HepG2 (cell line): ENCODE results near the gene ECSIT. TPM values are rescaled to one million over a fixed set of nuclear protein-coding genes. Genes with fewer than 3 reads are reported as not detected.
A peak's percentile ranks its signal among the peaks of the same experiment; 100 is the strongest.

Experiments
- EP300 ChIP-seq, 3 experiments: sonication (generic) in 1 of 3; formaldehyde crosslinking in 1 of 3; IDR thresholded peaks; 2 replicates each; pipeline versions ENCODE4 v1.5.1 to v1.6.1; 2011 to 2020; ENCODE audit warnings: low read depth in 2 of 3, low read length in 2 of 3, borderline replicate concordance in 1 of 3, improper control_type of control experiment in 1 of 3, mild to moderate bottlenecking in 1 of 3, missing genetic modification reagents in 1 of 3, moderate library complexity in 1 of 3
- JARID2 ChIP-seq: sonication (generic); formaldehyde crosslinking; IDR thresholded peaks from 2 replicates; pipeline ENCODE4 v1.8.1; 2023; ENCODE audit warnings: missing genetic modification reagents, inconsistent platforms; ENCODE audit not compliant: insufficient replicate concordance
- MAZ ChIP-seq, 2 experiments: sonication (generic) in 1 of 2; formaldehyde crosslinking in 1 of 2; IDR thresholded peaks; 2 replicates each; pipeline versions ENCODE4 v1.5.0 to v1.6.1; 2012 to 2020; ENCODE audit warnings: low read depth in 2 of 2, mild to moderate bottlenecking in 2 of 2, borderline replicate concordance in 1 of 2, improper control_type of control experiment in 1 of 2, low read length in 1 of 2, missing genetic modification reagents in 1 of 2, moderate library complexity in 1 of 2
- NFE2L1 ChIP-seq: sonication (generic); formaldehyde crosslinking; IDR thresholded peaks from 2 replicates; pipeline ENCODE4 v1.4.0; 2020; ENCODE audit warnings: missing genetic modification reagents, mild to moderate bottlenecking, borderline replicate concordance
- PHF8 ChIP-seq: sonication (generic); formaldehyde crosslinking; IDR thresholded peaks from 2 replicates; pipeline ENCODE4 v1.5.0; 2020; ENCODE audit warnings: missing genetic modification reagents
- PTBP1 ChIP-seq: fragments of 200-400 bp; formaldehyde crosslinking; IDR thresholded peaks from 2 replicates; pipeline ENCODE4 v1.6.1; 2018; ENCODE audit warnings: low read length, low read depth; ENCODE audit not compliant: poor library complexity, severe bottlenecking
- TCF7 ChIP-seq: sonication (generic); IDR thresholded peaks from 2 replicates; pipeline ENCODE4 v1.6.1; 2016; ENCODE audit warnings: antibody characterized with exemption, low read depth
- XRCC5 ChIP-seq: fragments of 200-400 bp; formaldehyde crosslinking; optimal IDR thresholded peaks from 2 replicates; pipeline ENCODE3; 2017; ENCODE audit warnings: mild to moderate bottlenecking, low read length
- ZFP36 ChIP-seq: fragments of 150-350 bp; IDR thresholded peaks from 2 replicates; pipeline ENCODE4 v1.6.1; 2018; ENCODE audit warnings: borderline replicate concordance, low read length, low read depth; ENCODE audit not compliant: partially characterized antibody
- ZFP41 ChIP-seq: sonication (generic); formaldehyde crosslinking; IDR thresholded peaks from 2 replicates; pipeline ENCODE4 v1.4.0; 2020; ENCODE audit warnings: mild to moderate bottlenecking, missing genetic modification reagents, borderline replicate concordance
- ZNF180 ChIP-seq: sonication (generic); formaldehyde crosslinking; IDR thresholded peaks from 2 replicates; pipeline ENCODE4 v1.4.0; 2020; ENCODE audit warnings: low read depth, missing genetic modification reagents, borderline replicate concordance
- ZNF766 ChIP-seq: sonication (generic); formaldehyde crosslinking; IDR thresholded peaks from 2 replicates; pipeline ENCODE4 v1.5.0; 2020; ENCODE audit warnings: missing genetic modification reagents, borderline replicate concordance
- polyA plus RNA-seq, 8 experiments: library from polyadenylated mRNA; depleted of rRNA in 3 of 8; stranded (reverse) in 7 of 8; unstranded in 1 of 8; fragments of >200 nt; fragmentation: Illumina TruSeq in 4 of 8; extraction: Trizol in 4 of 8; gene quantifications; 2 replicates each; pipeline versions ENCODE4 v1.2.1 to v1.2.3, GENCODE V29; 2011 to 2016; ENCODE audit warnings: low read depth in 4 of 8, missing spikeins in 1 of 8, mixed read lengths in 1 of 8; ENCODE audit not compliant: insufficient read depth in 1 of 8
- total RNA-seq, 5 experiments: library from RNA; depleted of rRNA; stranded (reverse); fragments of >200 nt; fragmentation: Illumina TruSeq; extraction: Trizol; gene quantifications; 2 replicates each; pipeline ENCODE4 v1.2.3, GENCODE V29; 2016; ENCODE audit warnings: low read depth in 1 of 5
- TF ChIP-seq, protein P1 (sequence below): sonication (generic); formaldehyde crosslinking; IDR thresholded peaks from 2 replicates; pipeline ENCODE4 v1.4.0; 2020; ENCODE audit warnings: missing genetic modification reagents
- TF ChIP-seq, protein P2 (sequence below): sonication (generic); formaldehyde crosslinking; IDR thresholded peaks from 2 replicates; pipeline ENCODE4 v1.4.0; 2020; ENCODE audit warnings: mild to moderate bottlenecking, low read depth, missing genetic modification reagents
- TF ChIP-seq, protein P3 (sequence below): sonication (generic); formaldehyde crosslinking; IDR thresholded peaks from 2 replicates; pipeline ENCODE4 v1.4.0; 2020; ENCODE audit warnings: missing genetic modification reagents
- TF ChIP-seq, protein P4 (sequence below): IDR thresholded peaks from 2 replicates; pipeline ENCODE4 v1.6.1; 2018; ENCODE audit warnings: missing genetic modification reagents

The ECSIT gene
- total and polyA plus RNA-seq, 2 of the 13 experiments (the other 11 are each of a cell fraction or from before 2014, with no cell fraction given), result 36.4 to 62.3 TPM

DNA sequence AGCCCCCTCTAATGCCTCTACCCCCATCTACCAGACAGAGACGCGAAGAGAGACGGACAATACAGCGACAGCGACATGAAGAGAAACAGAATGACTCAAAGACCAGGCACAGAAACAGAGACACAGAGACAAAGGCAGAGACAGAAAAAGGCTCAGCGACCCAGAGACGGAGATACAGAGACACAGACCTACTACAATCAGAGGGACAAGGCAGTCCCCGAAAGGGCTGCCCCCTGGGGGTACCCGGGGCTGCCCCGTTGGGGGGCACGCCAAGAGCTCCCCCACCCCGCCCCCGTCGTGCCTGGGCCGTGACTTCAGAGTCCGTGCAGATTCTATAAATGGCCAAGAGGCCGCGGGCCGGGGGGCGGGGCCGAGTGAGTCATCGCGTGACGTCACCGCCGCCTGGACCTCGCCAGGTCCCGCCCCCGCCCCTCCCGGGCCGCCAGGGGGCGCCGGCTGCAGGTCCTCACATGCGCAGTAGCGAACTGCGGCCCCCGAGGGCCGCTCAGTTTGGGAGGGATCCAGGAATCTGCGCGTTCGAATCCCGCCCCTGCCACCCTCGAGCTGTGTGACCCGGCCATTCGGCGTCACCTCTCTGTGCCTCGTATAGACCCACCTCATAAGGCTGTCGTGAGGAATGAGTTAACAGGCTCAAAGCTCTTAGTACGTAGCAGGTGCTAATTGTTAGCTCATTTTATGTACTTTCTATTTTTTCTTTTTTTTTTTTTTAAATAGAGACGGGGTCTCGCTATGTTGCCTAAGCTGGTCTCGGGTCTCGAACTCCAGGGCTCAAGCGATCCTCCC is 7.1 kb upstream of the ECSIT start (continued):
- TF ChIP-seq ZFP36 (peak; percentile 38), ZNF766 (CRISPR knock-in tag) (peak; percentile 58; the same call in 1 of the 2 replicates), TCF7 (no peak), JARID2 (CRISPR knock-in tag) (no peak), ZFP41 (CRISPR knock-in tag) (no peak), XRCC5 (peak; percentile 93), MAZ (IDR thresholded peaks at IDR 0.05; ENCODE audit: borderline replicate concordance, low read depth, low read length) (peak; percentile 87; the same call in 1 of the 2 replicates), MAZ (CRISPR knock-in tag; IDR thresholded peaks at IDR 0.05; ENCODE audit: low read depth) (peak; percentile 80), EP300 (IDR thresholded peaks at IDR 0.05; ENCODE audit: low read depth in 2 of 2, low read length in 2 of 2) (0 out of 4 replicates have a peak, but pooled peaks of 1 of the 2 experiments have one; percentile 24), EP300 (CRISPR knock-in tag; IDR thresholded peaks at IDR 0.05; ENCODE audit: borderline replicate concordance) (no peak), NFE2L1 (CRISPR knock-in tag) (no peak), ZNF180 (no peak), PTBP1 (no peak), PHF8 (0 out of 2 replicates have a peak, but pooled peaks have one; percentile 12)
- TF ChIP-seq, protein P1, sequence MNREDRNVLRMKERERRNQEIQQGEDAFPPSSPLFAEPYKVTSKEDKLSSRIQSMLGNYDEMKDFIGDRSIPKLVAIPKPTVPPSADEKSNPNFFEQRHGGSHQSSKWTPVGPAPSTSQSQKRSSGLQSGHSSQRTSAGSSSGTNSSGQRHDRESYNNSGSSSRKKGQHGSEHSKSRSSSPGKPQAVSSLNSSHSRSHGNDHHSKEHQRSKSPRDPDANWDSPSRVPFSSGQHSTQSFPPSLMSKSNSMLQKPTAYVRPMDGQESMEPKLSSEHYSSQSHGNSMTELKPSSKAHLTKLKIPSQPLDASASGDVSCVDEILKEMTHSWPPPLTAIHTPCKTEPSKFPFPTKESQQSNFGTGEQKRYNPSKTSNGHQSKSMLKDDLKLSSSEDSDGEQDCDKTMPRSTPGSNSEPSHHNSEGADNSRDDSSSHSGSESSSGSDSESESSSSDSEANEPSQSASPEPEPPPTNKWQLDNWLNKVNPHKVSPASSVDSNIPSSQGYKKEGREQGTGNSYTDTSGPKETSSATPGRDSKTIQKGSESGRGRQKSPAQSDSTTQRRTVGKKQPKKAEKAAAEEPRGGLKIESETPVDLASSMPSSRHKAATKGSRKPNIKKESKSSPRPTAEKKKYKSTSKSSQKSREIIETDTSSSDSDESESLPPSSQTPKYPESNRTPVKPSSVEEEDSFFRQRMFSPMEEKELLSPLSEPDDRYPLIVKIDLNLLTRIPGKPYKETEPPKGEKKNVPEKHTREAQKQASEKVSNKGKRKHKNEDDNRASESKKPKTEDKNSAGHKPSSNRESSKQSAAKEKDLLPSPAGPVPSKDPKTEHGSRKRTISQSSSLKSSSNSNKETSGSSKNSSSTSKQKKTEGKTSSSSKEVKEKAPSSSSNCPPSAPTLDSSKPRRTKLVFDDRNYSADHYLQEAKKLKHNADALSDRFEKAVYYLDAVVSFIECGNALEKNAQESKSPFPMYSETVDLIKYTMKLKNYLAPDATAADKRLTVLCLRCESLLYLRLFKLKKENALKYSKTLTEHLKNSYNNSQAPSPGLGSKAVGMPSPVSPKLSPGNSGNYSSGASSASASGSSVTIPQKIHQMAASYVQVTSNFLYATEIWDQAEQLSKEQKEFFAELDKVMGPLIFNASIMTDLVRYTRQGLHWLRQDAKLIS (CRISPR knock-in tag), result no peak
- TF ChIP-seq, protein P2, sequence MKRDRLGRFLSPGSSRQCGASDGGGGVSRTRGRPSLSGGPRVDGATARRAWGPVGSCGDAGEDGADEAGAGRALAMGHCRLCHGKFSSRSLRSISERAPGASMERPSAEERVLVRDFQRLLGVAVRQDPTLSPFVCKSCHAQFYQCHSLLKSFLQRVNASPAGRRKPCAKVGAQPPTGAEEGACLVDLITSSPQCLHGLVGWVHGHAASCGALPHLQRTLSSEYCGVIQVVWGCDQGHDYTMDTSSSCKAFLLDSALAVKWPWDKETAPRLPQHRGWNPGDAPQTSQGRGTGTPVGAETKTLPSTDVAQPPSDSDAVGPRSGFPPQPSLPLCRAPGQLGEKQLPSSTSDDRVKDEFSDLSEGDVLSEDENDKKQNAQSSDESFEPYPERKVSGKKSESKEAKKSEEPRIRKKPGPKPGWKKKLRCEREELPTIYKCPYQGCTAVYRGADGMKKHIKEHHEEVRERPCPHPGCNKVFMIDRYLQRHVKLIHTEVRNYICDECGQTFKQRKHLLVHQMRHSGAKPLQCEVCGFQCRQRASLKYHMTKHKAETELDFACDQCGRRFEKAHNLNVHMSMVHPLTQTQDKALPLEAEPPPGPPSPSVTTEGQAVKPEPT (CRISPR knock-in tag), result no peak
- TF ChIP-seq, protein P3, sequence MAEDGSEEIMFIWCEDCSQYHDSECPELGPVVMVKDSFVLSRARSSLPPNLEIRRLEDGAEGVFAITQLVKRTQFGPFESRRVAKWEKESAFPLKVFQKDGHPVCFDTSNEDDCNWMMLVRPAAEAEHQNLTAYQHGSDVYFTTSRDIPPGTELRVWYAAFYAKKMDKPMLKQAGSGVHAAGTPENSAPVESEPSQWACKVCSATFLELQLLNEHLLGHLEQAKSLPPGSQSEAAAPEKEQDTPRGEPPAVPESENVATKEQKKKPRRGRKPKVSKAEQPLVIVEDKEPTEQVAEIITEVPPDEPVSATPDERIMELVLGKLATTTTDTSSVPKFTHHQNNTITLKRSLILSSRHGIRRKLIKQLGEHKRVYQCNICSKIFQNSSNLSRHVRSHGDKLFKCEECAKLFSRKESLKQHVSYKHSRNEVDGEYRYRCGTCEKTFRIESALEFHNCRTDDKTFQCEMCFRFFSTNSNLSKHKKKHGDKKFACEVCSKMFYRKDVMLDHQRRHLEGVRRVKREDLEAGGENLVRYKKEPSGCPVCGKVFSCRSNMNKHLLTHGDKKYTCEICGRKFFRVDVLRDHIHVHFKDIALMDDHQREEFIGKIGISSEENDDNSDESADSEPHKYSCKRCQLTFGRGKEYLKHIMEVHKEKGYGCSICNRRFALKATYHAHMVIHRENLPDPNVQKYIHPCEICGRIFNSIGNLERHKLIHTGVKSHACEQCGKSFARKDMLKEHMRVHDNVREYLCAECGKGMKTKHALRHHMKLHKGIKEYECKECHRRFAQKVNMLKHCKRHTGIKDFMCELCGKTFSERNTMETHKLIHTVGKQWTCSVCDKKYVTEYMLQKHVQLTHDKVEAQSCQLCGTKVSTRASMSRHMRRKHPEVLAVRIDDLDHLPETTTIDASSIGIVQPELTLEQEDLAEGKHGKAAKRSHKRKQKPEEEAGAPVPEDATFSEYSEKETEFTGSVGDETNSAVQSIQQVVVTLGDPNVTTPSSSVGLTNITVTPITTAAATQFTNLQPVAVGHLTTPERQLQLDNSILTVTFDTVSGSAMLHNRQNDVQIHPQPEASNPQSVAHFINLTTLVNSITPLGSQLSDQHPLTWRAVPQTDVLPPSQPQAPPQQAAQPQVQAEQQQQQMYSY (CRISPR knock-in tag), result no peak
- TF ChIP-seq, protein P4, sequence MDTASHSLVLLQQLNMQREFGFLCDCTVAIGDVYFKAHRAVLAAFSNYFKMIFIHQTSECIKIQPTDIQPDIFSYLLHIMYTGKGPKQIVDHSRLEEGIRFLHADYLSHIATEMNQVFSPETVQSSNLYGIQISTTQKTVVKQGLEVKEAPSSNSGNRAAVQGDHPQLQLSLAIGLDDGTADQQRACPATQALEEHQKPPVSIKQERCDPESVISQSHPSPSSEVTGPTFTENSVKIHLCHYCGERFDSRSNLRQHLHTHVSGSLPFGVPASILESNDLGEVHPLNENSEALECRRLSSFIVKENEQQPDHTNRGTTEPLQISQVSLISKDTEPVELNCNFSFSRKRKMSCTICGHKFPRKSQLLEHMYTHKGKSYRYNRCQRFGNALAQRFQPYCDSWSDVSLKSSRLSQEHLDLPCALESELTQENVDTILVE (CRISPR knock-in tag), result no peak
